Right lobe of liver (tissue), 4 donors: ENCODE measurements around the gene PIANP.

Experiments
- POLR2A ChIP-seq: fragments of 450-650 bp; IDR thresholded peaks from one replicate; pipeline ENCODE4 v1.6.1; 2017; ENCODE audit warnings: antibody characterized with exemption, mild to moderate bottlenecking
- TF ChIP-seq, protein P1 (sequence below), 4 donors: fragments of 200-600 bp in 3 of 4; fragments of 450-650 bp in 1 of 4; IDR thresholded peaks; one replicate each; pipeline versions ENCODE4 v1.5.1 to v1.8.0; 2016 to 2022; ENCODE audit warnings: antibody characterized with exemption in 4 of 4, mild to moderate bottlenecking in 2 of 4
- donor health status: DM: no; HTN: no; CAD: no.
- donor health status: DM: no; HTN: no; CAD: no.
- donor health status: DM: no; HTN: yes; CAD: no.

DNA sequence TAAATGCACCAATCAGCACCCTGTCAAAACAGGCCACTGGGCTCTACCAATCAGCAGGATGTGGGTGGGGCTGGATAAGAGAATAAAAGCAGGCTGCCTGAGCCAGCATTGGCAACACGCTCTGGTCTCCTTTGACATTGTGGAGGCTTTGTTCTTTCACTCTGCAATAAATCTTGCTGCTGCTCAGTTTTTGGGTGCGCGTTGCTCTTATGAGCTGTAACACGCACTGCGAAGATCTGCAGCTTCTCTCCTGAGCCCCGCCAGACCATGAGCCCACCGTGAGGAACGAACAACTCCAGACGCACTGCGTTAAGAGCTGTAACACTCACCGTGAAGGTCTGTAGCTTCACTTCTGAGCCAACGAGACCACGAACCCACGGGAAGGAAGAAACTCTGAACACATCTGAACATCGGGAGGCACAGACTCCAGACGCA is 8.4 kb upstream of the PIANP start:
- TF ChIP-seq, protein P1, sequence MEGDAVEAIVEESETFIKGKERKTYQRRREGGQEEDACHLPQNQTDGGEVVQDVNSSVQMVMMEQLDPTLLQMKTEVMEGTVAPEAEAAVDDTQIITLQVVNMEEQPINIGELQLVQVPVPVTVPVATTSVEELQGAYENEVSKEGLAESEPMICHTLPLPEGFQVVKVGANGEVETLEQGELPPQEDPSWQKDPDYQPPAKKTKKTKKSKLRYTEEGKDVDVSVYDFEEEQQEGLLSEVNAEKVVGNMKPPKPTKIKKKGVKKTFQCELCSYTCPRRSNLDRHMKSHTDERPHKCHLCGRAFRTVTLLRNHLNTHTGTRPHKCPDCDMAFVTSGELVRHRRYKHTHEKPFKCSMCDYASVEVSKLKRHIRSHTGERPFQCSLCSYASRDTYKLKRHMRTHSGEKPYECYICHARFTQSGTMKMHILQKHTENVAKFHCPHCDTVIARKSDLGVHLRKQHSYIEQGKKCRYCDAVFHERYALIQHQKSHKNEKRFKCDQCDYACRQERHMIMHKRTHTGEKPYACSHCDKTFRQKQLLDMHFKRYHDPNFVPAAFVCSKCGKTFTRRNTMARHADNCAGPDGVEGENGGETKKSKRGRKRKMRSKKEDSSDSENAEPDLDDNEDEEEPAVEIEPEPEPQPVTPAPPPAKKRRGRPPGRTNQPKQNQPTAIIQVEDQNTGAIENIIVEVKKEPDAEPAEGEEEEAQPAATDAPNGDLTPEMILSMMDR (IDR thresholded peaks at IDR 0.05) = no peak
- TF ChIP-seq POLR2A = no peak
